Esophagus muscularis mucosa (tissue), 3 donors: ENCODE results near the gene SYN1.

Experiments
- CTCF ChIP-seq, 3 experiments: fragments of 200-600 bp in 2 of 3; fragments of 450-650 bp in 1 of 3; sonication (generic) in 2 of 3; IDR thresholded peaks; one replicate each; pipeline ENCODE4 v1.5.1; 2017 to 2019; ENCODE audit warnings: antibody characterized with exemption in 3 of 3, mild to moderate bottlenecking in 2 of 3, moderate library complexity in 1 of 3
- POLR2A ChIP-seq: fragments of 450-650 bp; IDR thresholded peaks from one replicate; pipeline ENCODE4 v1.6.1; 2017; ENCODE audit warnings: antibody characterized with exemption, moderate library complexity, mild to moderate bottlenecking, low read depth
- POLR2AphosphoS5 ChIP-seq, 2 donors: sonication (generic); formaldehyde crosslinking; IDR thresholded peaks; one replicate each; pipeline ENCODE4 v1.6.1; 2017; ENCODE audit warnings: antibody characterized with exemption in 2 of 2

GRCh38 chrX:47610511-47610910, 9.1 kb downstream of the SYN1 start:
- TF ChIP-seq CTCF (IDR thresholded peaks at IDR 0.05) (no peak), POLR2A (no peak), POLR2AphosphoS5 (IDR thresholded peaks at IDR 0.05) (no peak)
